MM.1S (cell line): ENCODE data around the gene OPTN.

Source experiments
- DNase-seq: peaks from one replicate; pipeline ENCODE4 v3.0.0-alpha.2; 2015
- H2AFZ ChIP-seq: fragments of 300-600 bp; sonication (generic); 2 replicates; pipeline ENCODE4 v1.6.0; 2016; ENCODE audit warnings: antibody characterized with exemption, low read length
- H3F3A ChIP-seq: fragments of 300-600 bp; sonication (generic); 2 replicates; pipeline ENCODE4 v1.6.1; 2016; ENCODE audit warnings: mild to moderate bottlenecking, antibody characterized with exemption, low read length, moderate library complexity, mixed read lengths; ENCODE audit not compliant: insufficient read depth
- H3K27ac ChIP-seq: fragments of 300-600 bp; sonication (generic); 2 replicates; pipeline ENCODE4 v1.5.1; 2016; ENCODE audit warnings: mild to moderate bottlenecking, low read length
- H3K27me3 ChIP-seq: fragments of 300-600 bp; sonication (generic); replicated peaks from 2 replicates; pipeline ENCODE4 v1.6.0; 2016; ENCODE audit warnings: low read length; ENCODE audit not compliant: insufficient read depth
- H3K36me3 ChIP-seq: fragments of 300-600 bp; sonication (generic); replicated peaks from 2 replicates; pipeline ENCODE4 v1.6.1; 2016; ENCODE audit warnings: mild to moderate bottlenecking, low read length, mixed read lengths; ENCODE audit not compliant: insufficient read depth
- H3K4me1 ChIP-seq: fragments of 300-600 bp; sonication (generic); 2 replicates; pipeline ENCODE4 v1.6.1; 2016; ENCODE audit warnings: low read length, mixed read lengths
- H3K4me2 ChIP-seq: fragments of 300-600 bp; sonication (generic); 2 replicates; pipeline ENCODE4 v1.6.0; 2016; ENCODE audit warnings: low read depth, low read length
- H3K4me3 ChIP-seq: fragments of 300-600 bp; sonication (generic); 2 replicates; pipeline ENCODE4 v1.5.1; 2016; ENCODE audit warnings: low read length, mixed read lengths
- H3K79me2 ChIP-seq: fragments of 300-600 bp; sonication (generic); 2 replicates; pipeline ENCODE4 v1.6.1; 2016; ENCODE audit warnings: mixed run types, low read length, mixed read lengths
- H3K9ac ChIP-seq: fragments of 300-600 bp; sonication (generic); 2 replicates; pipeline ENCODE4 v1.6.1; 2016; ENCODE audit warnings: low read length, mixed read lengths
- H3K9me2 ChIP-seq: fragments of 300-600 bp; sonication (generic); replicated peaks from 2 replicates; pipeline ENCODE4 v1.6.1; 2016; ENCODE audit warnings: mild to moderate bottlenecking, low read length, mixed read lengths; ENCODE audit not compliant: insufficient read depth
- H3K9me3 ChIP-seq: fragments of 300-600 bp; sonication (generic); replicated peaks from 2 replicates; pipeline ENCODE4 v1.6.1; 2016; ENCODE audit warnings: mild to moderate bottlenecking, low read length, mixed read lengths; ENCODE audit not compliant: insufficient read depth
- H4K20me1 ChIP-seq: fragments of 300-600 bp; sonication (generic); 2 replicates; pipeline ENCODE4 v1.6.1; 2016; ENCODE audit warnings: mild to moderate bottlenecking, low read length, moderate library complexity, mixed read lengths; ENCODE audit not compliant: insufficient read depth
- EZH2 ChIP-seq: fragments of 300-600 bp; sonication (generic); optimal IDR thresholded peaks from 2 replicates; pipeline ENCODE3; 2017; ENCODE audit warnings: low read depth, mild to moderate bottlenecking, antibody characterized with exemption, low read length, mixed read lengths
- EZH2phosphoT487 ChIP-seq: fragments of 300-600 bp; sonication (generic); IDR thresholded peaks from 2 replicates; pipeline ENCODE4 v1.6.1; 2018; ENCODE audit warnings: antibody characterized with exemption, low read length
- TF ChIP-seq, protein P1 (sequence below): fragments of 300-600 bp; sonication (generic); IDR thresholded peaks from 2 replicates; pipeline ENCODE4 v1.5.1; 2016; ENCODE audit warnings: antibody characterized with exemption, low read length, mixed read lengths

Gene OPTN

DNA sequence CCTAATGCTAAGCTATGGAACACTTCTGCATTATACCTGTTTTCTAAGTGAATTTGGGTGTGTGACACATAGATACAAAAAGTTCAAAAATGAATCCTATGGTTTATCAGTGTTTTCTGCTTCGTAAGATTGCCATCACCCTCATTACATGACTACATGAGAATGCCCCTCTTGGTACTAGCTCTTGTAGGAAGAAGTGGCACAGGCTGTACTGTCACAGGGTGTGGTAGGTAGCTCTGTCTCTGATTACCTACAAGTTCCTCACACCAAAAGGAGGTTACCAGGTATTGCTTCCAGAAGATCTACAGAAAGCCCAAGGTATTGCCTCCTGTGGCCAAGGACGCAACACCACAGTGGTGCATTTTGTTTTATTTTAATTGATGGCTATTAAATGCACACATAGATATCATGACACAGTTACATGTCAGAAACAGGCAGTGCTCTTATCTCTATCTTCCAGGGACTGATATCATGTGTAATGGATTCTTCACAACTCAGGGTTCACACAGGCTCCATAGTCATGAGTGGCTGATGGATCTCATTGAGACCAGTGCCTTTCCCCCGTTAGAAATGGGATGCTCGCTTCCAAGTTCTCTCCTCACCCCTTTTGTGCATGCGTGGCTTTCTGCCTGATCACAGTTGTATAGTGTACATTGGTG, 6.6 kb downstream of the OPTN start:
- no peak overlapping the region for H3K9ac ChIP-seq
- no peaks in the 10 kb centered on the region for H3K27me3 ChIP-seq
- H3K4me3 ChIP-seq, result no peak overlapping the region
- no peaks in the 10 kb centered on the region for H4K20me1 ChIP-seq
- H3K27ac ChIP-seq, result no peak overlapping the region
- no peaks in the 10 kb centered on the region for H3K9me3 ChIP-seq
- H3K9me2 ChIP-seq, result no peaks in the 10 kb centered on the region
- H3K79me2 ChIP-seq, result peaks cover 61% of the 10 kb centered on the region
- DNase-seq, result no peak
- TF ChIP-seq, protein P1, sequence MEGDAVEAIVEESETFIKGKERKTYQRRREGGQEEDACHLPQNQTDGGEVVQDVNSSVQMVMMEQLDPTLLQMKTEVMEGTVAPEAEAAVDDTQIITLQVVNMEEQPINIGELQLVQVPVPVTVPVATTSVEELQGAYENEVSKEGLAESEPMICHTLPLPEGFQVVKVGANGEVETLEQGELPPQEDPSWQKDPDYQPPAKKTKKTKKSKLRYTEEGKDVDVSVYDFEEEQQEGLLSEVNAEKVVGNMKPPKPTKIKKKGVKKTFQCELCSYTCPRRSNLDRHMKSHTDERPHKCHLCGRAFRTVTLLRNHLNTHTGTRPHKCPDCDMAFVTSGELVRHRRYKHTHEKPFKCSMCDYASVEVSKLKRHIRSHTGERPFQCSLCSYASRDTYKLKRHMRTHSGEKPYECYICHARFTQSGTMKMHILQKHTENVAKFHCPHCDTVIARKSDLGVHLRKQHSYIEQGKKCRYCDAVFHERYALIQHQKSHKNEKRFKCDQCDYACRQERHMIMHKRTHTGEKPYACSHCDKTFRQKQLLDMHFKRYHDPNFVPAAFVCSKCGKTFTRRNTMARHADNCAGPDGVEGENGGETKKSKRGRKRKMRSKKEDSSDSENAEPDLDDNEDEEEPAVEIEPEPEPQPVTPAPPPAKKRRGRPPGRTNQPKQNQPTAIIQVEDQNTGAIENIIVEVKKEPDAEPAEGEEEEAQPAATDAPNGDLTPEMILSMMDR, result no peak
- no peak for TF ChIP-seq EZH2
- no peak for TF ChIP-seq EZH2phosphoT487
- no peak overlapping the region for H2AFZ ChIP-seq
- no peaks in the 10 kb centered on the region for H3K36me3 ChIP-seq
- H3F3A ChIP-seq, result no peaks in the 10 kb centered on the region
- no peak overlapping the region for H3K4me2 ChIP-seq
- peaks cover 9% of the 10 kb centered on the region for H3K4me1 ChIP-seq

DNA sequence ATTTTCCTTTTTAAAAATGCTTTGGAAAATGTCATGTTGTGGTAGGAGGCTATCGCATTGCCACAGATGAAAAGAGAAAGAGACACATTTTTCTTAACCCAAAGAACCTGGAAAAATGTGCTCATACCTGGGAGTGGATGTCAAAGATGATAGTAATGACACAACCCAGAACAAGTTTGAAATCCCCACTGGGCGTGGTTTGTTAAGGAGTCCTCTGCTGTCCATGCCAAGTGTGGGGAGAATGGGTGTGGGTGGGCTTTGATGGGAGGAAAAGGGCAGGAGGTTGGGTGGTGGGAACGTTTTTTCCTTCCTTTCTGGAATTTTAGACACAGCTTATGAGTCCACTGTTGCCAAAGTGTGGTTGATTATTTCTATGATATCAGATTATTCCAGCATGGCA, 10.9 kb downstream of the OPTN start:
- H3K4me1 ChIP-seq, result no peaks in the 10 kb centered on the region
- H3K4me3 ChIP-seq, result no peak overlapping the region
- TF ChIP-seq EZH2 (no peak), EZH2phosphoT487 (no peak)
- TF ChIP-seq, protein P1, result no peak

DNA sequence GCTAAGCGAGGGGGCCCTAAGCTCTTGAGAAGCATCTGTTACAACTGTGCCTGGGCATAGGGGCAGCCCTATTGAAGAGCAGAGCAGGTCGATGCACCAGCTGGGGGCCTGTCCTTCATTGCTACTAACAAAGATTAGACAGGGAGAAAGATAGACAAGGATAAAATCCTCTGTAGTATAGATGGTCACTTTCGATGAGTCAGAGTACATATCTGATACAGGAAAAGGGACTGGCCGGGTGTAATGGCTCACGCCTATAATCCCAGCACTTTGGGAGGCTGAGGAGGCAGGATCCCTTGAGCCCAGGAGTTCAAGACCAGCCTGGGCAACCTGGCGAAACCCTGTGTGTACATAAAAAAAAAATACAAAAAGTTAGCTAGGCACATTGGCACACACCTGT, 13.6 kb downstream of the OPTN start:
- no peaks in the 10 kb centered on the region for H3K9me2 ChIP-seq
- no peak for DNase-seq
- TF ChIP-seq, protein P1, result no peak
- TF ChIP-seq EZH2phosphoT487 (no peak), EZH2 (no peak)

More for the DNA sequence above, 10.9 kb downstream of the OPTN start:
- H4K20me1 ChIP-seq, result no peaks in the 10 kb centered on the region
- H3K9ac ChIP-seq, result no peak overlapping the region
- H3K4me2 ChIP-seq, result no peak overlapping the region
- no peaks in the 10 kb centered on the region; the same call in 1 of the 2 replicates for H3K36me3 ChIP-seq
- H2AFZ ChIP-seq, result no peak overlapping the region
- H3F3A ChIP-seq, result no peaks in the 10 kb centered on the region; the same call in 1 of the 2 replicates
- H3K9me3 ChIP-seq, result no peaks in the 10 kb centered on the region
- no peaks in the 10 kb centered on the region for H3K27me3 ChIP-seq
- no peaks in the 10 kb centered on the region for H3K9me2 ChIP-seq
- no peak overlapping the region for H3K27ac ChIP-seq
- no peak for DNase-seq
- H3K79me2 ChIP-seq, result peaks cover 22% of the 10 kb centered on the region

More for the DNA sequence above, 13.6 kb downstream of the OPTN start:
- Histone ChIP-seq H3K9ac (no peak overlapping the region), H2AFZ (no peak overlapping the region), H3K27me3 (no peaks in the 10 kb centered on the region), H3K9me3 (no peaks in the 10 kb centered on the region), H3K27ac (no peak overlapping the region), H4K20me1 (no peaks in the 10 kb centered on the region), H3K4me2 (no peak overlapping the region), H3K36me3 (no peaks in the 10 kb centered on the region; the same call in none of the 2 replicates), H3K79me2 (0 out of 2 replicates have a peak, but pooled peaks cover 7% of the 10 kb centered on the region), H3K4me1 (0 out of 2 replicates have a peak, but pooled peaks cover 4% of the 10 kb centered on the region), H3K4me3 (no peak overlapping the region), H3F3A (no peaks in the 10 kb centered on the region; the same call in 1 of the 2 replicates)
